Loucy (cell line): ENCODE measurements around the gene FAF1.

Experiments
- H2AFZ ChIP-seq: fragments of 200-600 bp; sonication (generic); 2 replicates; pipeline ENCODE4 v1.6.0; 2016; ENCODE audit warnings: antibody characterized with exemption, mild to moderate bottlenecking, low read length, moderate library complexity
- H3F3A ChIP-seq: fragments of 200-600 bp; 2 replicates; pipeline ENCODE4 v1.6.0; 2016; ENCODE audit warnings: antibody characterized with exemption, low read depth, mild to moderate bottlenecking
- H3K27me3 ChIP-seq: fragments of 200-600 bp; sonication (generic); 2 replicates; pipeline ENCODE4 v1.6.1; 2014; ENCODE audit warnings: low read length, mild to moderate bottlenecking; ENCODE audit not compliant: insufficient read depth, poor library complexity, severe bottlenecking
- H3K36me3 ChIP-seq: fragments of 200-600 bp; sonication (generic); 2 replicates; pipeline ENCODE4 v1.6.1; 2016; ENCODE audit warnings: low read length; ENCODE audit not compliant: insufficient read depth
- H3K4me1 ChIP-seq: fragments of 200-600 bp; sonication (generic); 2 replicates; pipeline ENCODE4 v1.5.1; 2014; ENCODE audit warnings: low read length, mild to moderate bottlenecking; ENCODE audit not compliant: insufficient read depth, poor library complexity, severe bottlenecking
- H3K4me2 ChIP-seq: fragments of 200-600 bp; sonication (generic); 2 replicates; pipeline ENCODE4 v1.6.0; 2014; ENCODE audit warnings: antibody characterized with exemption, low read length, low read depth, mild to moderate bottlenecking; ENCODE audit not compliant: poor library complexity, severe bottlenecking
- H3K4me3 ChIP-seq: fragments of 200-600 bp; sonication (generic); 2 replicates; pipeline ENCODE4 v1.5.1; 2014; ENCODE audit warnings: low read length, mild to moderate bottlenecking, mixed read lengths; ENCODE audit not compliant: poor library complexity, severe bottlenecking
- H3K79me2 ChIP-seq: fragments of 200-600 bp; sonication (generic); 2 replicates; pipeline ENCODE4 v1.6.1; 2014; ENCODE audit warnings: low read length; ENCODE audit not compliant: insufficient read depth
- H3K9ac ChIP-seq: fragments of 200-600 bp; sonication (generic); 2 replicates; pipeline ENCODE4 v1.6.0; 2014; ENCODE audit warnings: mild to moderate bottlenecking, low read depth, low read length, moderate library complexity; ENCODE audit not compliant: poor library complexity, severe bottlenecking
- H3K9me2 ChIP-seq: fragments of 200-600 bp; sonication (generic); replicated peaks from 2 replicates; pipeline ENCODE4 v1.6.1; 2016; ENCODE audit warnings: low read depth, low read length, mixed read lengths
- H3K9me3 ChIP-seq: fragments of 200-600 bp; sonication (generic); 2 replicates; pipeline ENCODE4 v1.6.1; 2014; ENCODE audit warnings: mild to moderate bottlenecking, antibody characterized with exemption, low read length, low read depth; ENCODE audit not compliant: insufficient read depth
- H4K20me1 ChIP-seq: fragments of 200-600 bp; sonication (generic); 2 replicates; pipeline ENCODE4 v1.6.0; 2014; ENCODE audit warnings: antibody characterized with exemption, low read length, mild to moderate bottlenecking; ENCODE audit not compliant: insufficient read depth, poor library complexity, severe bottlenecking
- EZH2phosphoT487 ChIP-seq: fragments of 200-600 bp; IDR thresholded peaks from 2 replicates; pipeline ENCODE4 v1.6.1; 2018; ENCODE audit warnings: antibody characterized with exemption, mild to moderate bottlenecking, moderate library complexity, borderline replicate concordance
- TF ChIP-seq, protein P1 (sequence below): fragments of 200-600 bp; sonication (generic); conservative IDR thresholded peaks from 2 replicates; pipeline ENCODE4 v1.5.1; 2014; ENCODE audit warnings: mild to moderate bottlenecking, antibody characterized with exemption, low read length

The FAF1 gene

GRCh38 chr1:50929376-50929958, 30.6 kb downstream of the FAF1 start:
- Histone ChIP-seq H3K27me3 (no peaks in the 10 kb centered on the region), H4K20me1 (peaks cover 28% of the 10 kb centered on the region), H3K79me2 (peaks cover 97% of the 10 kb centered on the region), H3K36me3 (no peaks in the 10 kb centered on the region; the same call in 1 of the 2 replicates), H3F3A (no peaks in the 10 kb centered on the region), H3K4me3 (no peak overlapping the region), H3K9me2 (no peaks in the 10 kb centered on the region), H3K4me2 (no peak overlapping the region), H3K9me3 (no peaks in the 10 kb centered on the region), H2AFZ (no peak overlapping the region), H3K9ac (no peak overlapping the region), H3K4me1 (peaks cover 3% of the 10 kb centered on the region)
- no peak for TF ChIP-seq EZH2phosphoT487
- TF ChIP-seq, protein P1, sequence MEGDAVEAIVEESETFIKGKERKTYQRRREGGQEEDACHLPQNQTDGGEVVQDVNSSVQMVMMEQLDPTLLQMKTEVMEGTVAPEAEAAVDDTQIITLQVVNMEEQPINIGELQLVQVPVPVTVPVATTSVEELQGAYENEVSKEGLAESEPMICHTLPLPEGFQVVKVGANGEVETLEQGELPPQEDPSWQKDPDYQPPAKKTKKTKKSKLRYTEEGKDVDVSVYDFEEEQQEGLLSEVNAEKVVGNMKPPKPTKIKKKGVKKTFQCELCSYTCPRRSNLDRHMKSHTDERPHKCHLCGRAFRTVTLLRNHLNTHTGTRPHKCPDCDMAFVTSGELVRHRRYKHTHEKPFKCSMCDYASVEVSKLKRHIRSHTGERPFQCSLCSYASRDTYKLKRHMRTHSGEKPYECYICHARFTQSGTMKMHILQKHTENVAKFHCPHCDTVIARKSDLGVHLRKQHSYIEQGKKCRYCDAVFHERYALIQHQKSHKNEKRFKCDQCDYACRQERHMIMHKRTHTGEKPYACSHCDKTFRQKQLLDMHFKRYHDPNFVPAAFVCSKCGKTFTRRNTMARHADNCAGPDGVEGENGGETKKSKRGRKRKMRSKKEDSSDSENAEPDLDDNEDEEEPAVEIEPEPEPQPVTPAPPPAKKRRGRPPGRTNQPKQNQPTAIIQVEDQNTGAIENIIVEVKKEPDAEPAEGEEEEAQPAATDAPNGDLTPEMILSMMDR, result peak; percentile 77

DNA sequence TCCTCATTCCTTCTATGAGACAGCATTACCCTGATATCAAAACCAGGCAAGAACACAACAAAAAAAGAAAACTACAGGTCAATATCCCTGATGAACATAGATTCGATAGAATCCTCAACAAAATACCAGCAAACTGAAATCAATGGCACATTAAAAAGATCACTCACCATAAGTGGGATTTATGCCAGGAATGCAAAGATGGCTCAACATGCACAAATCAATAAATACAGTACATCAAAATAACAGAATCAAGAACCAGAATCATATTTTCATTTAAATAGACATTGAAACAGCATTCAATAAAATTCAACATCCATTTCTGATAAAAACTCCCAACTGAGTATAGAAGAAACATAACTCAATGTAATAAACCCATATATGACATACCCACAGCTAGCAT, 36.5 kb downstream of the FAF1 start:
- no peaks in the 10 kb centered on the region for H3F3A ChIP-seq
- H3K4me1 ChIP-seq, result no peaks in the 10 kb centered on the region
- H3K9me2 ChIP-seq, result no peaks in the 10 kb centered on the region
- H4K20me1 ChIP-seq, result peaks cover 19% of the 10 kb centered on the region
- TF ChIP-seq, protein P1, result no peak
- TF ChIP-seq EZH2phosphoT487, result no peak
- H3K27me3 ChIP-seq, result no peaks in the 10 kb centered on the region
- no peak overlapping the region for H3K9ac ChIP-seq
- H2AFZ ChIP-seq, result no peak overlapping the region
- peaks cover 99% of the 10 kb centered on the region for H3K79me2 ChIP-seq
- H3K4me3 ChIP-seq, result no peak overlapping the region
- no peak overlapping the region for H3K4me2 ChIP-seq
- peaks cover 5% of the 10 kb centered on the region; the same call in 1 of the 2 replicates for H3K36me3 ChIP-seq
- peaks cover 4% of the 10 kb centered on the region; the same call in 1 of the 2 replicates for H3K9me3 ChIP-seq

GRCh38 chr1:50921029-50921428, 39.0 kb downstream of the FAF1 start:
- Histone ChIP-seq H3F3A (no peaks in the 10 kb centered on the region), H3K9me3 (peaks cover 4% of the 10 kb centered on the region; the same call in 1 of the 2 replicates), H3K36me3 (peaks cover 5% of the 10 kb centered on the region; the same call in 1 of the 2 replicates), H3K79me2 (peaks cover 93% of the 10 kb centered on the region), H2AFZ (no peak overlapping the region), H4K20me1 (peaks cover 11% of the 10 kb centered on the region), H3K9ac (no peak overlapping the region), H3K4me1 (peaks cover 5% of the 10 kb centered on the region), H3K4me3 (no peak overlapping the region), H3K4me2 (no peak overlapping the region), H3K27me3 (no peaks in the 10 kb centered on the region), H3K9me2 (no peaks in the 10 kb centered on the region)
- TF ChIP-seq, protein P1, result no peak
- TF ChIP-seq EZH2phosphoT487, result no peak
